Daoy (cell line): Measurements from ENCODE around the gene SEMA4A. TPM values are rescaled to one million over a fixed set of nuclear protein-coding genes. Genes with fewer than 3 reads are reported as not detected.

Experiments used
- total RNA-seq: library from RNA; depleted of rRNA; stranded (reverse); fragments of >200 nt; shearing (Covaris generic); gene quantifications from 2 replicates; pipeline ENCODE4 v1.2.3, GENCODE V29; 2014; rRNA removed

The SEMA4A gene
- total RNA-seq, 1 experiment from 2014 or later = 0.29 TPM

Other genes starting within 250 kb of the SEMA4A start
- 22.4 and 26.6 TPM in 2 replicates for gene RIT1, start 242.2 kb upstream of the SEMA4A start, total RNA-seq
- 45.8 and 58.2 TPM in 2 replicates for gene KHDC4, start 219.2 kb upstream of the SEMA4A start, total RNA-seq
- not detected in 2 replicates for gene RXFP4, start 211.9 kb upstream of the SEMA4A start, total RNA-seq
- 66.0 and 67.8 TPM in 2 replicates for gene ARHGEF2, start 175.0 kb upstream of the SEMA4A start, total RNA-seq
- gene SSR2, start 132.6 kb upstream of the SEMA4A start, total RNA-seq = 657 and 799 TPM in 2 replicates
- 22.7 and 28.5 TPM in 2 replicates for gene UBQLN4, start 99.8 kb upstream of the SEMA4A start, total RNA-seq
- gene LAMTOR2, start 98.8 kb upstream of the SEMA4A start, total RNA-seq = 29.8 and 53.9 TPM in 2 replicates
- not detected in 2 replicates for gene RAB25, start 92.4 kb upstream of the SEMA4A start, total RNA-seq
- gene MEX3A, start 71.1 kb upstream of the SEMA4A start, total RNA-seq = 5.3 and 12.8 TPM in 2 replicates
- 708 and 737 TPM in 2 replicates for gene LMNA, start 38.9 kb upstream of the SEMA4A start, total RNA-seq
- gene SLC25A44, start 40.5 kb downstream of the SEMA4A start, total RNA-seq = 14.0 and 15.1 TPM in 2 replicates
- gene PMF1, start 59.4 kb downstream of the SEMA4A start, total RNA-seq = 84.6 and 91.3 TPM in 2 replicates
- gene BGLAP, start 88.6 kb downstream of the SEMA4A start, total RNA-seq = 0.17 TPM in 1 of 2 replicates, not detected in the other
- gene PAQR6, start 94.5 kb downstream of the SEMA4A start, total RNA-seq = 0.11 TPM in 1 of 2 replicates, not detected in the other
- gene SMG5, start 129.2 kb downstream of the SEMA4A start, total RNA-seq = 59.9 and 61.0 TPM in 2 replicates
- 3.4 and 3.5 TPM in 2 replicates for gene TMEM79, start 130.7 kb downstream of the SEMA4A start, total RNA-seq
- 26.3 and 27.7 TPM in 2 replicates for gene GLMP, start 142.1 kb downstream of the SEMA4A start, total RNA-seq
- not detected in 2 replicates for gene VHLL, start 145.7 kb downstream of the SEMA4A start, total RNA-seq
- gene CCT3, start 184.7 kb downstream of the SEMA4A start, total RNA-seq = 649 and 676 TPM in 2 replicates
- 2.4 TPM in 1 of 2 replicates, not detected in the other for gene TSACC, start 184.9 kb downstream of the SEMA4A start, total RNA-seq
- gene RHBG, start 215.6 kb downstream of the SEMA4A start, total RNA-seq = 0.06 TPM in 1 of 2 replicates, not detected in the other